ENCODE results near the gene TRABD2B. TPM values are rescaled to one million over a fixed set of nuclear protein-coding genes. Genes with fewer than 3 reads are reported as not detected.

TRABD2B gene
- total and polyA plus RNA-seq, 2 of the 13 experiments (the other 11 are each of a cell fraction or from before 2014, with no cell fraction given) = 0.04 TPM; not detected in 1

DNA sequence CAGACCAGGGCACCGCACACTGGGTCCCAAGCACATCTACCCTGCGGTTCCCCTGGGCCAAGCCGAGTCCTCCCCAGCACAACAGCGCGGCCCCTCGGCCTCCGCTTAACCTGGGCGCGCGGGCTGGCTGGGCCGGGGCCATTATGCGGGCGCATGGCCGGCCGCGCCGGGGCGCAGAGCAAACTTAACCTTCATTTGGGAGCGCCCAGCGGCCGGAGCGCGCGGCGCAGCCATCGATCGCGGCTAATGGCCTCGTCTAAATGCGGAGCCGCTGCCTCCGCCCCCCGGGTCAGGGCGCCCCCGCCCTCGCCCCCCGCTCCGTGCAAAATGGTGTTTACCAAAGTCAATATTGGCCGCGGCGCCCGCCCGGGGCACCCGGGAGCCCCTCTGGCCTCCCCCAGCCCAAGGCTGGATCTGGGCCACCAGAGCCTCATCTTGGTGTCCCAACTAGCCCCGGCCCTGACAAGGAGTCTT, 272.1 kb downstream of the TRABD2B start:
- no peak overlapping the region for H3K9ac ChIP-seq (ENCODE audit: insufficient read depth, low read depth, low read length)
- in situ Hi-C loops (cut with HindIII; ENCODE audit: extremely low pct_ligation_motif_present, low pct_unique_long_range_greater_than_20kb) = loop anchor here (25.0 kb wide), 1 partner anchor 538 kb away; the partner anchor contains the start of gene PDZK1IP1
- no CpG with 5 or more reads among the region's 45 CpGs for WGBS (ENCODE audit: low lambda C conversion rate)

More for the DNA sequence above, 272.1 kb downstream of the TRABD2B start:
- TF ChIP-seq LCORL (IDR thresholded peaks at IDR 0.05) (no peak), LCORL (CRISPR knock-in tag; IDR thresholded peaks at IDR 0.05) (peak; percentile 29; the same call in 1 of the 2 replicates), ZFP36L1 (CRISPR knock-in tag; IDR thresholded peaks at IDR 0.05) (no peak), STAG1 (CRISPR knock-in tag; IDR thresholded peaks at IDR 0.05) (0 out of 2 replicates have a peak, but pooled peaks have one; percentile 10), ZFY (CRISPR knock-in tag; IDR thresholded peaks at IDR 0.05) (peak; percentile 21; the same call in 1 of the 2 replicates), NFKB2 (CRISPR knock-in tag; IDR thresholded peaks at IDR 0.05; ENCODE audit: borderline replicate concordance) (0 out of 2 replicates have a peak, but pooled peaks have one; percentile 53), ZNF891 (CRISPR knock-in tag; IDR thresholded peaks at IDR 0.05) (peak; percentile 22; the same call in 1 of the 2 replicates), YY1 (IDR thresholded peaks at IDR 0.05; ENCODE audit: insufficient read depth, insufficient replicate concordance, low read depth, low read length) (peak; percentile 47), ONECUT2 (CRISPR knock-in tag; IDR thresholded peaks at IDR 0.05) (peak; percentile 74), AHR (CRISPR knock-in tag; IDR thresholded peaks at IDR 0.05) (no peak)
- TF ChIP-seq, protein P1, sequence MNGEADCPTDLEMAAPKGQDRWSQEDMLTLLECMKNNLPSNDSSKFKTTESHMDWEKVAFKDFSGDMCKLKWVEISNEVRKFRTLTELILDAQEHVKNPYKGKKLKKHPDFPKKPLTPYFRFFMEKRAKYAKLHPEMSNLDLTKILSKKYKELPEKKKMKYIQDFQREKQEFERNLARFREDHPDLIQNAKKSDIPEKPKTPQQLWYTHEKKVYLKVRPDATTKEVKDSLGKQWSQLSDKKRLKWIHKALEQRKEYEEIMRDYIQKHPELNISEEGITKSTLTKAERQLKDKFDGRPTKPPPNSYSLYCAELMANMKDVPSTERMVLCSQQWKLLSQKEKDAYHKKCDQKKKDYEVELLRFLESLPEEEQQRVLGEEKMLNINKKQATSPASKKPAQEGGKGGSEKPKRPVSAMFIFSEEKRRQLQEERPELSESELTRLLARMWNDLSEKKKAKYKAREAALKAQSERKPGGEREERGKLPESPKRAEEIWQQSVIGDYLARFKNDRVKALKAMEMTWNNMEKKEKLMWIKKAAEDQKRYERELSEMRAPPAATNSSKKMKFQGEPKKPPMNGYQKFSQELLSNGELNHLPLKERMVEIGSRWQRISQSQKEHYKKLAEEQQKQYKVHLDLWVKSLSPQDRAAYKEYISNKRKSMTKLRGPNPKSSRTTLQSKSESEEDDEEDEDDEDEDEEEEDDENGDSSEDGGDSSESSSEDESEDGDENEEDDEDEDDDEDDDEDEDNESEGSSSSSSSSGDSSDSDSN (CRISPR knock-in tag; IDR thresholded peaks at IDR 0.05) = peak; percentile 42; the same call in 1 of the 2 replicates
- TF ChIP-seq, protein P2, sequence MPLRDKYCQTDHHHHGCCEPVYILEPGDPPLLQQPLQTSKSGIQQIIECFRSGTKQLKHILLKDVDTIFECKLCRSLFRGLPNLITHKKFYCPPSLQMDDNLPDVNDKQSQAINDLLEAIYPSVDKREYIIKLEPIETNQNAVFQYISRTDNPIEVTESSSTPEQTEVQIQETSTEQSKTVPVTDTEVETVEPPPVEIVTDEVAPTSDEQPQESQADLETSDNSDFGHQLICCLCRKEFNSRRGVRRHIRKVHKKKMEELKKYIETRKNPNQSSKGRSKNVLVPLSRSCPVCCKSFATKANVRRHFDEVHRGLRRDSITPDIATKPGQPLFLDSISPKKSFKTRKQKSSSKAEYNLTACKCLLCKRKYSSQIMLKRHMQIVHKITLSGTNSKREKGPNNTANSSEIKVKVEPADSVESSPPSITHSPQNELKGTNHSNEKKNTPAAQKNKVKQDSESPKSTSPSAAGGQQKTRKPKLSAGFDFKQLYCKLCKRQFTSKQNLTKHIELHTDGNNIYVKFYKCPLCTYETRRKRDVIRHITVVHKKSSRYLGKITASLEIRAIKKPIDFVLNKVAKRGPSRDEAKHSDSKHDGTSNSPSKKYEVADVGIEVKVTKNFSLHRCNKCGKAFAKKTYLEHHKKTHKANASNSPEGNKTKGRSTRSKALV (CRISPR knock-in tag; IDR thresholded peaks at IDR 0.05) = peak; percentile 99
- TF ChIP-seq, protein P3, sequence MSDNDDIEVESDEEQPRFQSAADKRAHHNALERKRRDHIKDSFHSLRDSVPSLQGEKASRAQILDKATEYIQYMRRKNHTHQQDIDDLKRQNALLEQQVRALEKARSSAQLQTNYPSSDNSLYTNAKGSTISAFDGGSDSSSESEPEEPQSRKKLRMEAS (IDR thresholded peaks at IDR 0.05) = peak; percentile 34; the same call in 1 of the 2 replicates
- TF ChIP-seq, protein P4, sequence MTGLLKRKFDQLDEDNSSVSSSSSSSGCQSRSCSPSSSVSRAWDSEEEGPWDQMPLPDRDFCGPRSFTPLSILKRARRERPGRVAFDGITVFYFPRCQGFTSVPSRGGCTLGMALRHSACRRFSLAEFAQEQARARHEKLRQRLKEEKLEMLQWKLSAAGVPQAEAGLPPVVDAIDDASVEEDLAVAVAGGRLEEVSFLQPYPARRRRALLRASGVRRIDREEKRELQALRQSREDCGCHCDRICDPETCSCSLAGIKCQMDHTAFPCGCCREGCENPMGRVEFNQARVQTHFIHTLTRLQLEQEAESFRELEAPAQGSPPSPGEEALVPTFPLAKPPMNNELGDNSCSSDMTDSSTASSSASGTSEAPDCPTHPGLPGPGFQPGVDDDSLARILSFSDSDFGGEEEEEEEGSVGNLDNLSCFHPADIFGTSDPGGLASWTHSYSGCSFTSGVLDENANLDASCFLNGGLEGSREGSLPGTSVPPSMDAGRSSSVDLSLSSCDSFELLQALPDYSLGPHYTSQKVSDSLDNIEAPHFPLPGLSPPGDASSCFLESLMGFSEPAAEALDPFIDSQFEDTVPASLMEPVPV (CRISPR knock-in tag; IDR thresholded peaks at IDR 0.05) = no peak
- TF ChIP-seq, protein P5, sequence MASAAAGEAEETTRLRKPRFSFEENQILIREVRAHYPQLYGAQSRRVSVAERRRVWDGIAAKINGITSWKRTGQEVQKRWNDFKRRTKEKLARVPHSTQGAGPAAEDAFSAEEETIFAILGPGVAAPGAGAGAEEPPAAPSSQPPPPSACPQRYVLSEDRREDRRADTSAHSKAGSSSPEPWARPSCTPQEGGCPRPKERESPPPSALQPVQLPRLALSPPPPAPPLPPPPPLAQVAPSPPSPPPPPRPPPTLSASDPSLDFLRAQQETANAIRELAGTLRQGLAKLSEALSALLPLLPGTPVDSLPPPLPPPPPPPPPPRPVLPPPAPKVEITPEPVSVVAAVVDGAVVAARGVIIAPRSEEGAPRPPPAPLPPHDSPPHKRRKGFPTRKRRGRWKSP (CRISPR knock-in tag; IDR thresholded peaks at IDR 0.05) = peak; percentile 98
- Histone ChIP-seq H3K27ac (ENCODE audit: extremely low read length, insufficient read depth, low read length) (no peak overlapping the region), H3K4me2 (ENCODE audit: low read depth, low read length) (peak overlapping the region; percentile 50), H3K4me3 (replicated peaks in 1 of 3; ENCODE audit: insufficient read depth in 1 of 3, low read depth in 2 of 3, low read length in 3 of 3) (peak overlapping the region in 1 of 3 experiments; percentile 46; a peak in 2 of 6 replicates), H3K79me2 (ENCODE audit: insufficient read depth, low read length) (no peaks in the 10 kb centered on the region), H4K20me1 (ENCODE audit: insufficient read depth, low read length) (peaks cover 2% of the 10 kb centered on the region; the same call in 1 of the 2 replicates), H3K36me3 (replicated peaks in 1 of 2; ENCODE audit: control insufficient read depth in 1 of 2, insufficient read depth in 2 of 2, low read length in 2 of 2) (no peaks in the 10 kb centered on the region), H3K9me3 (ENCODE audit: low read length) (no peaks in the 10 kb centered on the region), H3K4me1 (ENCODE audit: insufficient read depth, low read length) (peaks cover 17% of the 10 kb centered on the region; the same call in 1 of the 2 replicates), H2AFZ (ENCODE audit: low read length) (no peak overlapping the region), H3K27me3 (ENCODE audit: control insufficient read depth in 1 of 2, insufficient read depth in 2 of 2, low read length in 2 of 2) (peaks cover 7 to 62% of the 10 kb centered on the region in 2 experiments; a peak in 4 of 5 replicates)
- FAIRE-seq = no peak
- intact Hi-C loops (cut with micrococcal nuclease; ENCODE audit: unreplicated experiment) = loop anchor here (5.0 kb wide), 2 partner anchors 273 to 338 kb away; no protein-coding TSS in a partner anchor
- CTCF ChIA-PET (ENCODE audit: low intra/inter-chr PET ratio, low total read pairs) = interaction anchor here (1.3 kb wide), 1 partner anchor 336 kb away, joined by 6 read pairs; no protein-coding TSS in a partner anchor
- no peak for DNase-seq (ENCODE audit: low spot score)
- no TSS peak for BruUV-seq (replicated peaks)
- ATAC-seq = peak; percentile 82
- POLR2A ChIA-PET = no interaction called here
